Progenitor cell of endocrine pancreas (in vitro differentiated cells): ENCODE results near the gene ZMYND8. TPM values are rescaled to one million over a fixed set of nuclear protein-coding genes. Genes with fewer than 3 reads are reported as not detected.

Experiments used
- DNase-seq: peaks from one replicate; pipeline ENCODE4 v3.0.0; 2021; ENCODE audit warnings: low spot score; ENCODE audit not compliant: unreplicated experiment
- H3K27ac Mint-ChIP-seq: 2 replicates; pipeline ENCODE4 v1.8.0; 2021; ENCODE audit warnings: mild to moderate bottlenecking, moderate library complexity, mixed read lengths
- H3K27me3 Mint-ChIP-seq: 2 replicates; pipeline ENCODE4 v1.8.0; 2021; ENCODE audit warnings: mixed read lengths
- H3K36me3 Mint-ChIP-seq: 2 replicates; pipeline ENCODE4 v1.8.0; 2022; ENCODE audit warnings: mixed read lengths; ENCODE audit not compliant: insufficient read depth
- H3K4me1 Mint-ChIP-seq: 2 replicates; pipeline ENCODE4 v1.8.0; 2021; ENCODE audit warnings: low read depth, mixed read lengths
- H3K4me3 Mint-ChIP-seq: 2 replicates; pipeline ENCODE4 v1.8.0; 2021; ENCODE audit warnings: low read depth, mild to moderate bottlenecking, moderate library complexity, mixed read lengths
- H3K9me3 Mint-ChIP-seq: 2 replicates; pipeline ENCODE4 v1.8.0; 2021; ENCODE audit warnings: low read depth, mixed read lengths
- total RNA-seq: library from RNA; stranded (reverse); gene quantifications from 2 replicates; pipeline ENCODE4 v1.2.1, GENCODE V29; 2021
- TF ChIP-seq, protein P1 (sequence below): fragments of 200-600 bp; sonication (generic); IDR thresholded peaks from one replicate; pipeline ENCODE4 v1.5.0; 2021; ENCODE audit warnings: antibody characterized with exemption, mild to moderate bottlenecking; ENCODE audit not compliant: unreplicated experiment

ZMYND8 gene
- total RNA-seq, 1 donor from 2014 or later, result 102 TPM

DNA sequence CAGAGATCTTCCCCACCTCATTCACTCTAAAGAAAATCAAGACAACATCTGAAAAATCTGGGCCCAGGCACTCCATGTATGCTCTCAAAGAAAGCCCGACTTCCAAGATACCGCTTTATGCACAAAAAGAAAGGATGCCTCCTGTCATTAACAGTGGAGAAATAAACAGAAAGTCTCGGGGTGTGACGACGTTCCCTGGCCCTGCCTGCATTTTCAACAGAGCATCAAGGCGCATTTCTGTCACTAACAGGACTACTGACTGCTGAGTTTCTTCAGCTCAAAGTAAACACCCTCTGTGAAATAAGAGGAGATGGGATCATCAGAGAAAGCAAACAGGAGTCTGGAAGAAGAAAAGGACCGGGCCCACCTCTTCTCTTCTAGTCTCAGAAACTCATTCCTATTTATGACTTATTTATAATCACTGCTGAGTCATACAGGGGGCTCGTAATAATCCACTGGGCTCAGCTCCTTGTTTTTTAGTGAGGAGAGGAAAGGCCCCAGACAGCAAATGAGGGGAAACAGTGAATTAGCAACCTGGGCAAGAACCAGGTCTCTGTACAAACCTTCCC, 99.7 kb downstream of the ZMYND8 start:
- Mint-ChIP-seq H3K9me3 (no peaks in the 10 kb centered on the region), H3K27ac (no peak overlapping the region), H3K36me3 (peaks cover 37% of the 10 kb centered on the region), H3K4me3 (no peak overlapping the region), H3K4me1 (peaks cover 3% of the 10 kb centered on the region), H3K27me3 (no peaks in the 10 kb centered on the region)
- no peak for DNase-seq
- TF ChIP-seq, protein P1, sequence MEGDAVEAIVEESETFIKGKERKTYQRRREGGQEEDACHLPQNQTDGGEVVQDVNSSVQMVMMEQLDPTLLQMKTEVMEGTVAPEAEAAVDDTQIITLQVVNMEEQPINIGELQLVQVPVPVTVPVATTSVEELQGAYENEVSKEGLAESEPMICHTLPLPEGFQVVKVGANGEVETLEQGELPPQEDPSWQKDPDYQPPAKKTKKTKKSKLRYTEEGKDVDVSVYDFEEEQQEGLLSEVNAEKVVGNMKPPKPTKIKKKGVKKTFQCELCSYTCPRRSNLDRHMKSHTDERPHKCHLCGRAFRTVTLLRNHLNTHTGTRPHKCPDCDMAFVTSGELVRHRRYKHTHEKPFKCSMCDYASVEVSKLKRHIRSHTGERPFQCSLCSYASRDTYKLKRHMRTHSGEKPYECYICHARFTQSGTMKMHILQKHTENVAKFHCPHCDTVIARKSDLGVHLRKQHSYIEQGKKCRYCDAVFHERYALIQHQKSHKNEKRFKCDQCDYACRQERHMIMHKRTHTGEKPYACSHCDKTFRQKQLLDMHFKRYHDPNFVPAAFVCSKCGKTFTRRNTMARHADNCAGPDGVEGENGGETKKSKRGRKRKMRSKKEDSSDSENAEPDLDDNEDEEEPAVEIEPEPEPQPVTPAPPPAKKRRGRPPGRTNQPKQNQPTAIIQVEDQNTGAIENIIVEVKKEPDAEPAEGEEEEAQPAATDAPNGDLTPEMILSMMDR, result no peak

DNA sequence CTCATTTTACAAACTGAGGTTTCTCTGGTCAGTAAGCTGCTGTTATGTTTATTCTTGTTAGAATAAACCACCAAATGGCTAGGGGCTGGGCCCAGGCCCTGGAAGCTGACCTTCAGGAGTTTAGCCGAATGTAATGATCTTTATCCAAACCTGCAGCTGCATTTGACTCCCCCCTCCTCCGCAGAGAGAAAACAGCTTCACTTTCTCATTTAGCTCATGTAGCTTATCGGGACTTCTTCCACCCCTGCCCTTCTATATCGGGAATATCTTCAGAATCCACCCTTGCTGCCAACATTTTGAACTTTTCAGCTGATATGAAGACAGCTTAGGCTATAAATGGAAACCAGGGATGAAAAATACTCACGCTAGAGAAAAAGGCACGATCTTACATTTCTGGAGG, 102.6 kb downstream of the ZMYND8 start:
- TF ChIP-seq, protein P1, result no peak
- peaks cover 38% of the 10 kb centered on the region for H3K36me3 Mint-ChIP-seq

DNA sequence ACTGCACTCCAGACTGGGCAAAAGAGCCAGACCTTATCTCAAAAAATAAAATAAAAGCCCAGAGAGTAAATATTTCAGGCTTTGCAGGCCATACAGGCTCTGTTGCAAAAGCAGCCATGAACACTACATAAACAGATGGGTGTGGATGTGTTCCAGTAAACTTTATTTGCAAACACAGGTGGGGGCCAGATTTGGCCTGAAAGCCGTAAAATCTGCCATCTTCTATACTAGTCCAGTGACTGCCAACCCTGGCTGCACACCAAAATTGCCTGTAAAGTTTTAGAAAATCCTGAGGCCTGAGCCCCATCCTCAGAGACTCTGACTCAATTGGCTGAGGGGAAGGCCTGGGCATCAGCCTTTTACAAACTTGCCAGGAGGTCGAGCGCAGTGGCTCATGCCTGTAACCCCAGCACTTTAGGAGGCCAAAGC, 103.6 kb downstream of the ZMYND8 start:
- Mint-ChIP-seq H3K27me3 (no peaks in the 10 kb centered on the region), H3K27ac (no peak overlapping the region), H3K36me3 (peaks cover 40% of the 10 kb centered on the region), H3K9me3 (no peaks in the 10 kb centered on the region), H3K4me1 (peaks cover 20% of the 10 kb centered on the region), H3K4me3 (no peak overlapping the region)
- DNase-seq, result no peak
- TF ChIP-seq, protein P1, result no peak

More for the DNA sequence above, 102.6 kb downstream of the ZMYND8 start:
- H3K4me3 Mint-ChIP-seq, result no peak overlapping the region
- no peaks in the 10 kb centered on the region for H3K9me3 Mint-ChIP-seq
- no peaks in the 10 kb centered on the region for H3K27me3 Mint-ChIP-seq
- H3K4me1 Mint-ChIP-seq, result peaks cover 20% of the 10 kb centered on the region
- no peak for DNase-seq
- H3K27ac Mint-ChIP-seq, result peak overlapping the region; percentile 1

DNA sequence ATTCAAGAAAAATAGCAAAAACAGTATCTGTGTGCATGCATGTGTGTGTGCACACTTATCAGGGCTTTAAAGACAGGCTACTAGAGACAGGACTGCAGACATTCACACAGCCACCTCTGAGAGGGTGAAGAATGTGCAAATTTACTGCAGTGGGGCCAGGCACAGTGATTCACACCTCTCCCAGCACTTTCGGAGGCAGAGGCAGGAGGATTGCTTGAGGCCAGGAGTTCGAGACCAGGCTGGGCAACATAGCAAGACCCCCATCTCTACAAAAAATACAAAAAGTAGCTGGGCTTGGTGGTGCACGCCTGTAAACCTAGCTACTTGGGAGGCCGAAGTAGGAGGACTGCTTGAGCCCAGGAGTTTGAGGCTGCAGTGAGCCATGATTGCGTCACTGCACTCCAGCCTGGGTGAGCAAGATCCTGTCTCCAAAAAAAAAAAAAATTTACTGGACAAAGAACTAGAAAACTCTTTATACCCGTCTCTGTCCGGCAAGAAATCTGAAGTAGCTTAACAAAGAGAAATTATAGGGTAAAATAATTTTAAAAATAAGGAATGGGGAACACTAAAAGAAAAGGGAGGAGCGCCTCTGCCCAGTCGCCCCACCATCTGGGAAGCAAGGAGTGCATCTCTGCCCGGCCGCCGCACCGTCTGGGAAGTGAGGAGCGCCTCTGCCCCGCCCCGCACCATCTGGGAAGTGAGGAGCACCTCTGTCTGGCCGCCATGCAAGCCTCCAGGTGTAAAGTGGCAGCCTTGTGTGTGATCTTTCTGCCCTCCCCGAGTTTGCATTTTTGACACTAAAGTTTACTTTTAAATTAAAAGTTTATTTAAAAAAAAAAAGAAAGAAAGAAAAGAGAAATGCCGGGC, 105.1 kb downstream of the ZMYND8 start:
- Mint-ChIP-seq H3K4me1 (peaks cover 18% of the 10 kb centered on the region), H3K9me3 (no peaks in the 10 kb centered on the region), H3K27ac (no peak overlapping the region), H3K27me3 (no peaks in the 10 kb centered on the region), H3K36me3 (peaks cover 39% of the 10 kb centered on the region), H3K4me3 (no peak overlapping the region)
- TF ChIP-seq, protein P1, result no peak
- no peak for DNase-seq

DNA sequence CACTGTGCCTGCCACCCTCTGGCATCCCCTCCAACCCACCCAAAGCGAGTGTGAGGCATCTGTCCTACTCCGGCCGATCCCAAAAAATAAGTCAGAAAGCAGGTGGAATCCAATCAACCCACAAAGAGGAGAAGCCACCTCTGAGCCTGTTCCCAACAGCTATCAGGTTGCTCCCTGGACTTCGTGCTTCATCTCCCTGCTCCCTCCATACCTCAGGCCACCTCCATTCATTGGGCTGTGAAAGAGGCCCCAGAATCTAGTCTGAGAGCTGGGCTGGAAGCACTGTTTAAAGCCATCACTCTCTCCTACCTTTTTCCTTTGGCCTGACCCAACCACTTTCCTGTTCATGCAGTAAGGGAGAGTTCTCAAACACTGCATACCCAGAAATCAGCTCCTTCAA, 106.1 kb downstream of the ZMYND8 start:
- H3K4me1 Mint-ChIP-seq, result peaks cover 18% of the 10 kb centered on the region
- no peak overlapping the region for H3K4me3 Mint-ChIP-seq
- peaks cover 47% of the 10 kb centered on the region for H3K36me3 Mint-ChIP-seq
- TF ChIP-seq, protein P1, result no peak
- peak overlapping the region; percentile 82 for H3K27ac Mint-ChIP-seq
- H3K27me3 Mint-ChIP-seq, result no peaks in the 10 kb centered on the region
- no peak for DNase-seq
- H3K9me3 Mint-ChIP-seq, result no peaks in the 10 kb centered on the region
